GM12878 (cell line): Measurements from ENCODE around the gene HEG1.

Experiments used
- CTCF ChIP-seq, 3 experiments: IDR thresholded peaks in 2 of 3; conservative IDR thresholded peaks in 1 of 3; 2 replicates each; pipeline ENCODE4 v1.5.1; 2011; ENCODE audit warnings: low read depth in 3 of 3, low read length in 3 of 3, mild to moderate bottlenecking in 3 of 3, control low read depth in 2 of 3, moderate library complexity in 2 of 3, inconsistent platforms in 1 of 3, mixed read lengths in 1 of 3; ENCODE audit not compliant: control insufficient read depth in 2 of 3, insufficient read depth in 1 of 3; ENCODE audit errors: extremely low read depth in 1 of 3
- EGR1 ChIP-seq, 2 experiments: IDR thresholded peaks; 1 replicate in 1 of 2; 2 replicates in 1 of 2; pipeline ENCODE4 v1.6.1; 2011 to 2012; ENCODE audit warnings: low read depth in 2 of 2, low read length in 2 of 2, borderline replicate concordance in 1 of 2, mild to moderate bottlenecking in 1 of 2, moderate library complexity in 1 of 2
- ETV6 ChIP-seq, 2 experiments: fragments of 450-650 bp in 1 of 2; IDR thresholded peaks in 1 of 2; conservative IDR thresholded peaks in 1 of 2; 2 replicates each; pipeline ENCODE4 v1.6.1; 2014; ENCODE audit warnings: antibody characterized with exemption in 1 of 2, borderline replicate concordance in 1 of 2, low read depth in 1 of 2, mild to moderate bottlenecking in 1 of 2, moderate library complexity in 1 of 2
- LARP7 ChIP-seq: fragments of 450-650 bp; IDR thresholded peaks from 2 replicates; pipeline ENCODE4 v1.6.1; 2017; ENCODE audit warnings: mild to moderate bottlenecking
- MAX ChIP-seq: IDR thresholded peaks from 2 replicates; pipeline ENCODE4 v1.6.1; 2012; ENCODE audit warnings: low read depth, low read length, improper control_type of control experiment
- MLLT1 ChIP-seq: fragments of 450-650 bp; IDR thresholded peaks from 2 replicates; pipeline ENCODE4 v1.6.1; 2016; ENCODE audit warnings: mild to moderate bottlenecking
- NR2C1 ChIP-seq: fragments of 450-650 bp; IDR thresholded peaks from 2 replicates; pipeline ENCODE4 v1.6.1; 2017; ENCODE audit warnings: antibody characterized with exemption, mild to moderate bottlenecking, moderate library complexity
- POLR2A ChIP-seq: IDR thresholded peaks from 2 replicates; pipeline ENCODE4 v1.6.1; 2011; ENCODE audit warnings: low read depth, mild to moderate bottlenecking, low read length
- REST ChIP-seq: IDR thresholded peaks from 2 replicates; pipeline ENCODE4 v1.6.1; 2012; ENCODE audit warnings: mild to moderate bottlenecking, low read depth, low read length
- TAF1 ChIP-seq: IDR thresholded peaks from 2 replicates; pipeline ENCODE4 v1.6.1; 2011; ENCODE audit warnings: mild to moderate bottlenecking, low read depth, low read length, borderline replicate concordance

DNA sequence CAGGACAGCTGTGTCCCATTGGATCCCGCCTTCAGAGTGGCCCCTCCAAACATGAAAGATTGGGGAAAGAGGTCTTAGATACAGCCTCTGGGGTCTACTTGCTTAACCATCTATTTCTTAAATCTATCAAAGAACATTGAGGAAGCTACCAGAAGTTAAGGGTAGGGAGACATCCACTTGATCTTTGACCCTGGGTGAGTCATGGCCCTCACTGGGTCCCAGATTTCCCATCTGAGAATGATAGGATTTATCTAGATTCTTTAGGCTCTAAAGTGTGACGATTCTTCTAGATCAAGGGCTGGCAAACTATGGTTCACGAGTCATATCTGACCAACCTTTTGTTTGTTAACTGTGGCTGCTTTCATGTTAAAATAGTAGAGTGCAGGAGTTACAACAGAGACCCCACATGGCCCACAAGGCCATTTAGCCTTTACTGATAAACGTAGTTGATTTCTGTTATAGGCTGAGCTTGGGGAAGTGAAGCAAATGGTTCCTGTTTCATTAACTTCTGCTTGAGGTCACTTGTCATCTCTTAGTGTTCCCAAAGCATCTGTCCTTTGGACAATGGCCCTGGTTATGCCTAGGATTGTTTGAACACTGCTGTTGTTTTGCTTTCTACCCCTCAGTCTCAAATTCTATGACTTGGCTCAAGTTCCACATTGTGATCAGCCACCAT lies 129.2 kb downstream of the HEG1 start:
- TF ChIP-seq TAF1 (no peak), CTCF (IDR thresholded peaks at IDR 0.05 in 2 of 3, conservative IDR thresholded peaks at IDR 0.05 in 1 of 3; ENCODE audit: control insufficient read depth in 2 of 3, extremely low read depth in 1 of 3, insufficient read depth in 1 of 3, low read depth in 3 of 3, low read length in 3 of 3) (no peak), MLLT1 (no peak), NR2C1 (no peak), EGR1 (IDR thresholded peaks at IDR 0.05; ENCODE audit: borderline replicate concordance in 1 of 2, low read depth in 2 of 2, low read length in 2 of 2) (no peak), LARP7 (no peak), MAX (no peak), POLR2A (no peak), ETV6 (conservative IDR thresholded peaks at IDR 0.05 in 1 of 2, IDR thresholded peaks at IDR 0.05 in 1 of 2; ENCODE audit: borderline replicate concordance in 1 of 2, low read depth in 1 of 2) (no peak), REST (no peak)
